ENCODE measurements around the gene TENM3.

Gene TENM3

DNA sequence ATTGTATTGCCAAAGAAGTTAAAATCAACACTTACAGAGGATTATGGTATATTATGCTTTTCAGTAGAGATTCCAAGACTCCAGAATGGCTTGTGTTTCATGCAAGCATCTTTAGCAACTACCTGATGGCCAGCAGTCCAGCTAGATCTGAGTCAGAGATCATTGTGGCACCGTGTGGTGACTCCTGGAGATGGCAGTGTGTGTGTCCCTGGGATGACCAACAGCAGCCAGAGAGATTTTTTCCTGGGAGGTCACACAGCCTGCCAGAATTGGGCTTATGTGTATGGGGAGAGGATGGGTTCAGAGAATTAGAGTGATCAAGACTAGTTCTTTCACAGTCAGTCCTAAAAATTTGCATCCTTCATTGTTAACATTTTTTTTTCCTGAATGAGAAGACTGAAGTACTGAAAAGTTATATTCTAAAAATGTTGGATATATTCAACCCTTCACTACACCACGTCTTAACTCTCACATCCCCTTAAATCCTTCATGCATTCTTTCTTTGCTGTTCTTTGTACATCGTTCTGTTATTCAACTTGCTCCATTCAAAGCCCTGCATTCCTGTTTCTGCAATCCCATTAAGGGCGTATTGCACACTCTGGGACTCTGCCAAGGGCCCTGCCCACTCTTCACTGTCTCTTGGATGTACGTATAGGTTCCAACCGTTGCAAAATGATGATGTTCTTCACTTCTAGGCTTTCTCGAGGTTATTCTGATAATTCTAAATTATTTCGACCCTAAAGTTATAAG is 12.4 kb downstream of the TENM3 start:
- no peak for DNase-seq (ENCODE audit: low spot score)

- DNase-seq (ENCODE audit: low spot score), result no peak
Observed at GRCh38 chr4:182257016-182257415, 13.8 kb downstream of the TENM3 start.

DNA sequence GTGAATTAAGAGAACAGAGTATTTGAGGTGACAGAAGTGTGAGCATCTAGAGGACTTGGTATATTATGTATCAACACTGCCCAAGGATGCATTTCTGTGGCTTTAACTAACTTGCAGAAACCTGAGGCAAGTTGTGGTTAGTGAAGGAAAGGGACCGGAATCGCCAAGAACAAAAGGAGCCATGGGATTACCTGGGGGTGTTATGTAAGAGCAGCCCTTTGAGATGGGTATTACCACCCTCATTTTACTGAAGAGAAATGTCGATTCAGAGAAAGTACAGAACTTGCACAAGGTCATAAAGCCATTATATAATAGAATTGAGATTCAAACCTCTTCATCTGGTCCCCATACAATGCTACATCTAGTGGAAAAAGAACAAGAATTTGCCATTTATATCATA is 14.3 kb downstream of the TENM3 start:
- peak; percentile 45 for DNase-seq (ENCODE audit: low spot score)

DNA sequence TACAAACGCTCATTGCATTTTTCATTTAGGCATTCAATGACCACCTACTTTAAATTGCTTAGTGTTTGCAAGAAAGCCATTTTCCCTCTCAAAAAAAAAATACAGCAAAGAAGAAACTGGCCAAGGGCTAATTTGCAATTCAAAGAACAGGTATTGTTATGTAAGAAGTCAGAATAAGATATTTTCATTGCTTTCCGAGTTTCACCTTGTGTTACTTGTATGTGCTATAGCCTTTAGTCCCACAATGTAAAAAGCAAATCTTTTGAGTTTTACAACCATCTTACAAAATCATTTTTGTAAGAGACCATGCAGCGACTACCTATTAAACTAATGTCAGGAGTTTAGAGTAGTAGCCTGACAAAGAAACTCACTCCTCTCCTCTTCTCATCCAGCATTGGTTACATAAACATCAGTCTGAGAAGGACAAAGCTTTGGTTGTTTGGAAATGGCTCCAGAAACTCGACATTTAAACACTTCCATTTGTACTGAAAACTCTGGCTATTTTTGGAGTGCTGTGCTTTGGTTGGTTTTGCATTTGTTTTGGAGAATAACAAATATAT is 15.3 kb downstream of the TENM3 start:
- DNase-seq (ENCODE audit: low spot score), result no peak

DNA sequence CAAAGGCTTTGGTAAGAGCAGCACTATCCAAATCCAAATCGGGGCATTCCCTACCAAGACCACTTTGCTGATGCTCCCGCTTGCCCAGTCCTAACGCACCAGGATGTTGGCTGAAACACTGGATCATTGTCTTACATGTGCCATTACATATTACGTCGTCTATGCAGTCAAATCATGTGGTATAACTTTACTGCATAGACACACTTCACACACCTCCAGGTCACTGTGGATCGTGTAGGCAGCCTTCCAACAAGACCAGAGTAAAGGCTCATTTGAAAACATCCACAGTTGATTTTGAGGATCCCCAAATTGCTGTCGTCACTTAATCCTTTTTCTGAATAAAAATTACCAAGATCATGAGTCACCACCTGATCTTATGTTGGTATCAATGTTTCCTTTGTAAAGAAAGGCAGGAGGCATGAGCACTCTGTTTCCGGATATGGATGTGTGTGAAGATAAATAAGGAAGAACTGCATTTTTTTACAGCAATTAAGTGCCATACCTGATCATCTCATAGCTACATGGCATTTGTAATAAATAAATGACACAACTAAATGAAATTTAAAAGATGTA is 18.5 kb downstream of the TENM3 start:
- no peak for DNase-seq (ENCODE audit: low spot score)

GRCh38 chr4:182263562-182263961 is 20.4 kb downstream of the TENM3 start:
- no peak for DNase-seq (ENCODE audit: low spot score)

- DNase-seq (ENCODE audit: low spot score), result no peak
Observed at GRCh38 chr4:182264139-182264752, 21.0 kb downstream of the TENM3 start.

DNA sequence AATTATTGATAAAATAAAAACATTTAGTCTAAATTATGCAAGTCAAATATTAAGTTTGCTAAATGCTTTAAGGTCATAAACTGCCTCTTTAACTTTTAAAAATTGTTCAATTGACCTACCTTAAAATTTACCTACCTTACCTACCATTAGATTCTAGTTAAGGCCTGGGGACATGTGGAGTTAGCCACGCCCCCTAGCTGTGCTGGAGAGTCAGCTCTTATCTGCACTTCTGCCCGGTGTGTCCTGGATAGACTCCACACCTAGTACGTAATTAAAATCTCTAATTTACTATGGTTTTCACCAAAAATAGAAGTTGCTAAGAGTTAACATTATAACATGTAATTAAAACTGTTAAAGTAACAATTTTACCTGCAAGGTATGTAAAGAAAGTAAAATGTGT is 22.7 kb downstream of the TENM3 start:
- no peak for DNase-seq (ENCODE audit: low spot score)

DNA sequence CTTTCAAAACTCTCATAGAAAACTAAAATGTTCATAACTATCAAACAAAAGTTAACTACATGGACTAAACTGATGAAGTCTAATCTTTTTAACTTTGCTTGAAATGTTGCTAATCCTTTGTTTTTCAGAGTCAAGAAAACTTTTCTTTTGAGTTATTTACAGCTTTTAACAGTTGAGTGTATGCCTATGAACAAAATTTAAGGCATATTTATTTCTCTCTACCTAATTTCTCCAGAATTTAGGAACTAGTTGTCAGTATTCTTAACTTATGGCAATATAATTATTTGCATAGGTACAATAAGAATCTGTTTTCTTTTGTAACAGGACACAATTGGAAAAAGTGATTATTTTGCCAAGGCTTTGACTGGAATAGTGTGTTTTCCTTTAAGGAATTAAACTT is 23.8 kb downstream of the TENM3 start:
- DNase-seq (ENCODE audit: low spot score), result no peak

- no peak for DNase-seq (ENCODE audit: low spot score)
Observed at GRCh38 chr4:182268966-182269365, 25.8 kb downstream of the TENM3 start.

GRCh38 chr4:182271731-182272130 is 28.5 kb downstream of the TENM3 start:
- no peak for DNase-seq (ENCODE audit: low spot score)

GRCh38 chr4:182272151-182272550 is 28.9 kb downstream of the TENM3 start:
- no peak for DNase-seq (ENCODE audit: low spot score)

- DNase-seq (ENCODE audit: low spot score), result no peak
Observed at GRCh38 chr4:182273191-182273935, 30.2 kb downstream of the TENM3 start.

GRCh38 chr4:182276210-182277109 is 33.3 kb downstream of the TENM3 start:
- DNase-seq (ENCODE audit: low spot score), result no peak

GRCh38 chr4:182277377-182277776 is 34.2 kb downstream of the TENM3 start:
- no peak for DNase-seq (ENCODE audit: low spot score)

GRCh38 chr4:182278729-182279128 is 35.5 kb downstream of the TENM3 start:
- DNase-seq (ENCODE audit: low spot score), result no peak

GRCh38 chr4:182280436-182281111 is 37.4 kb downstream of the TENM3 start:
- no peak for DNase-seq (ENCODE audit: low spot score)

DNA sequence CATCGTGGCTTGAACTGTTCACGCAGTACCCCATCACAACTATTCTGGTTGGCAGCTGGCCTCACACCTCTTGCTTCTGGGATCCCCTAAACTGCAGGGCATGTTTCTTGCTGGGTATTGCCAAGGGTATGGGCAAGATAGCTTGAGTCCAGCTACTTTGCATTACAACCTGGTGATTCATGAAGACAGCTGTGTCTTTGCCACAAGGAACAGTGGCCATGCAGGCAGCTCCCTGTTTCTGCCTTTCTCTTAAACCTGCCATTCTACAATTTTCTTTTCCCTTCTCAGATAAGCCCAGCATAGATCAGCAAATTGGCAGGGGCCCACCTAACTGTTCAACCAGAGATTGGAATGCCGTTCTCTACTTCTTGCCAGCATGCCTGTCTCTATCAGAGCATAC is 42.8 kb downstream of the TENM3 start:
- DNase-seq (ENCODE audit: low spot score), result no peak

GRCh38 chr4:182286931-182287330 is 43.7 kb downstream of the TENM3 start:
- DNase-seq (ENCODE audit: low spot score), result no peak

DNA sequence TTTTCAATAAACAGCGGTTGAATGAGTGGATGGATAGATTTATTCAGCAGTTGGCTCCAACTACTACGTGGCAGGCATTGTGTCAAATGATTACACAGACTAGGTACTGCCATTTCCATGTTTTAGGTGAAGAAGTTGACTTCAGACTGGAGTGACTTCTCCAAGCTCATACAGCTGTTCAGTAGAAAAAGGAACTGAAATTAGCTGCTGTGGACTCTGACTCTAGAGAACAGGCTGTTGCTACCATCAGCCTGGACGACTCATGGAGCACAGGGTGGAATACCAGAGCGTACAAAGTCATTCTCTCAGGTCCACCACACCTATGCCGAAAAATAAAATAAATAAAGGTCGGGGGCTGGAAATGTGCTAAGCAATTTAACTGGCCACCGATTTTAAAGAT is 45.3 kb downstream of the TENM3 start:
- no peak for DNase-seq (ENCODE audit: low spot score)

DNA sequence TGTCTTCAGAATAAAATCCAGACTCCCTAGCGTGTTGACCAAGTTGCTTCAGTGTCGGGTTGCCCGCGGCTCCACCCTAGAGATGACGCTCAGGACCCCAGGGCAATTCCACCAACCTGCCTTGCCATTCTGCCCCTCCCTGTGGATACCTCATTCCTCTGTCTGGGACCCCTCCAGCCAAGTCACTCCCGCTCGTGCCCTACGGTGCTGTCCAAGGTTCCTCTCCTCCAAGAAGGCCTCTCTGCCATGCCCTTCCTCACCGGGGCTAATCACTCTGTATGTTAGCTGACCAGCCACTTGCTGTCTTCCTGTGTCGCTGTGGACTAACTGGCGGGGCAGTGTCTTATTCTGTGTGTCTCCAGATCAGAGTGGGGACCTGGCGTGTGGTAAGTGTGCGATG is 46.6 kb downstream of the TENM3 start:
- peak; percentile 56 for DNase-seq (ENCODE audit: low spot score)
